HG03575 (cell line): ENCODE measurements around the gene ZNF865.
A peak's percentile ranks its signal among the peaks of the same experiment; 100 is the strongest.

Experiments used
- ATAC-seq: cut with Tn5 transposase; IDR thresholded peaks from one replicate; pipeline ENCODE4 v1.9.1; 2021; ENCODE audit not compliant: unreplicated experiment, insufficient number of reproducible peaks, low FRiP score; ENCODE audit errors: extremely low read depth

Gene ZNF865

DNA sequence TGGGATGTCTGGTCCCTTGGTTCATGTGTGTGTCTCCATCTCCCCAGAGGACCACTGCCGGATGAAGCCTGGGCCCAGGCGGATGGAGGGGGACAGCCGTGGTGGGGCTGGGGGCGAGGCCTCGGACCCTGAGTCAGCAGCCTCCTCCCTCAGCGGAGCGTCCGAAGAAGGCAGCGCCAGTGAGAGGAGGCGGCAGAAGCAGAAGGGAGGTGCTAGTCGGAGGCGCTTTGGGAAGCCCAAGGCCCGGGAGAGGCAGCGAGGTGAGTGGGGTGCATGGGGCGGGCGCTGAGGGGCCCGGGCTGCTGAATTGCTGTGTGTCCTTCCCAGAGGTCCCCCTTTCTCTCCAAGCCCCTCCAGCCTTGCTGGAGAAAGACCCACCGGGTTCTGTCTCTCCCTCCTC, 45.8 kb downstream of the ZNF865 start:
- no peak for ATAC-seq

- no peak for ATAC-seq
Observed at GRCh38 chr19:55652311-55653128, 47.1 kb downstream of the ZNF865 start.

DNA sequence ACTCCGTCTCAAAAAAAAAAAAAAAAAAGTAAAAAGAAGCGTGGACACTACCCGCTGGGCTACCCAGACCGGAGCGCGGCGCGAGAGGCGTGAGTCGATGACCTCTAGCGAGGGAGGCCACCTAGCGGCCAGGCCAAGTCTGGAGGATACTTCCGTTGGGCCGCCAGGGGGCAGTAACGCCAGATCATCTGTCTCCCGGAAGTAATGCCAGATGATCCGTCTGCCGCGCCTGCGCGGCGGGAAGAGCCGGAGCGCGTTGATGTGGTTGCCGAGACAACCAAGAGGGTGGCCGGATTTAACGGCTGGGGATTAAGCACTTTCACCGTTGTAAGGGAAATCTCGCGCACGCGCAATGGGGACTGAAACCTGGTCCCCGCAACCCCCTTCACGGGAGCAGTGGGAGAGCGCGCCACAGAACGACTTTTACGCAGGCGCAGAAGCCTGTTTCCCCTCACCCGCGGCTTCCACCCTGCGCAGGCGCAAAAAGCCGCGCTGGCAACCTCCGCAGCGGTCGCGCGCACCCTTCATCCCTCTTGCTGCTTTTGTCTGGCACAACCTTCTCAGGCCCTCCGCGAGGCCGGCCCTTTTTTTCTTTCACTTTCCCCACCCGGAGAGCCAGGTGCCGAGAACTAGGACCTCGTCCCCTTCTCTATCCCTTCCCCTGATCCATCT, 48.3 kb downstream of the ZNF865 start:
- ATAC-seq = peak; percentile 28

GRCh38 chr19:55654323-55654867, 48.9 kb downstream of the ZNF865 start:
- ATAC-seq = peak; percentile 20

- ATAC-seq = peak; percentile 9
Observed at GRCh38 chr19:55654868-55655647, 49.6 kb downstream of the ZNF865 start, which contains the start of gene U2AF2. TSS of gene U2AF2 (plus strand) at chr19:55655035. CDS start at chr19:55655105, 70 bp downstream.

- ATAC-seq = no peak
Observed at GRCh38 chr19:55655648-55656040, 50.2 kb downstream of the ZNF865 start.

GRCh38 chr19:55656552-55656951, 51.1 kb downstream of the ZNF865 start:
- ATAC-seq = no peak

GRCh38 chr19:55656988-55657747, 51.7 kb downstream of the ZNF865 start:
- ATAC-seq = no peak

DNA sequence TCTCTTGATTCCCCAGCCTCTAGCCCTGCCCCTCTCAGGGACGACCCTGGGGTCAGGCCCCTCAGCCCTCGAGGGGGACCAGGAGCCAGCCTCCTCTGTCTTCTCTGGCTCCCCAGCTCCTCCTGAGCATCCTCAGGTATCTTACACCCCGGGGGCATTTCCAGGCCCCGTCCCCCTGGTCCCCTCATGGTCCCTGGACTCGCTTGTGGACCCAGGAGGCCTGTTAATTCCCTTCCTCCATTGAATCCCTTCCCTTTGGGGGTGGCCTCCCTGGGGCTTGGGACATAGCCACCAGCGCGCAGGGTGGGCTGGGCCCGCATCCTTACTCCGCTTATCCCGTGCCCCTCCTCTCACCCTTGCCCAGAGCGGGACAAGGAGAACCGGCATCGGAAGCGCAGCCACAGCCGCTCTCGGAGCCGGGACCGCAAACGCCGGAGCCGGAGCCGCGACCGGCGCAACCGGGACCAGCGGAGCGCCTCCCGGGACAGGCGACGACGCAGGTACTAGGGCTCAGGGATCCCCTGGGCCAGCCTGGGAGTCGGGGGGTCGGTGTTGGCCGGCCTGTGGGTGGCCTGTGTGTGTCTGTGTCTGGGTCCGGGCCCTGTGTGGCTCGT, 53.5 kb downstream of the ZNF865 start:
- no peak for ATAC-seq

DNA sequence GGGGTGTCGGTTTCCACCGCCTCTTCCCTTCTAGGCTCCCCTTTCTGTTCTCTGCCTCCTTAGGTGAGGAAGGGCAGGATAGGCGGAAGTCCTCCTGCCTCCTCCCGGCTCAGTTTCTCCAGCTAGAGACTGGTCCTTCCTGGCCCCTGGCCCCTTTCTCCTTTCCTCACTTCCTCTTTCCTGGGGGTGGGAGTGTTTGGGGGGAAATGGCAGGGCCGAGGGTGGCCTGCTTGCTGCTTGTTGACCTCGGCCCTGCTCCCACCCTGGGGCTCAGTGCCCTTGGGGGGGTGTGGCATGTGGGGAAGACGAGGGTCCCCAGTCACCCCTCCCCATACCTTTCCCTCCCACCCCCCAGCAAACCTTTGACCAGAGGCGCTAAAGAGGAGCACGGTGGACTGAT, 54.4 kb downstream of the ZNF865 start:
- ATAC-seq = no peak

DNA sequence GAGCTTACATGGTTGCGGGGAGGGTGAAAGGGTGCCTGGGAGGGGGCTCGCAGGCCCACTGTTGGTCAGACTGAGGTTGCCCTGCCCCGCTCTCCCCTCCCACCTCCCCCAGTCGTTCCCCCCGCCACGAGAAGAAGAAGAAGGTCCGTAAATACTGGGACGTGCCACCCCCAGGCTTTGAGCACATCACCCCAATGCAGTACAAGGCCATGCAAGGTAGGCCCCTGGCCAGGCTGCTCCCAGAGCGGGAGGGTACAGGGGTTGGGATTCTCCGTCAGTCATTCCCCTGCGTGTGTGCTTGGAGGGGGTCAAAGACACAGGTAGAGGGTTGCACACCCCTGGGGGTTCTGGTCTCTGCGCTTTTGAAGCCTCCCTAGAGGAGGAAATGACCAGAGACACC, 55.0 kb downstream of the ZNF865 start:
- no peak for ATAC-seq

DNA sequence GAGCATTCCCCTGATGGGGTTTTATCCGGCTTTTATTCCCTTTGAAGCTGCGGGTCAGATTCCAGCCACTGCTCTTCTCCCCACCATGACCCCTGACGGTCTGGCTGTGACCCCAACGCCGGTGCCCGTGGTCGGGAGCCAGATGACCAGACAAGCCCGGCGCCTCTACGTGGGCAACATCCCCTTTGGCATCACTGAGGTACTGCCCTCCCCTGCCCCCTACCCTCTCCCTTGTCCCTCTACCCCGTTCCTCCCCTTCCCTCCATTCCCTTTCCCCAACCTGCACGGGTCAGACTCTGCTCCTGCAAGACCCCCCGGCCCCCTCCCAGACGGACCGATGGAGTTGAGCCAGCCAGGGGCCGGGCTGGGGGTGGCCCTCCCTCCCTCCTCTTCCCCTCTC, 55.5 kb downstream of the ZNF865 start:
- ATAC-seq = no peak

DNA sequence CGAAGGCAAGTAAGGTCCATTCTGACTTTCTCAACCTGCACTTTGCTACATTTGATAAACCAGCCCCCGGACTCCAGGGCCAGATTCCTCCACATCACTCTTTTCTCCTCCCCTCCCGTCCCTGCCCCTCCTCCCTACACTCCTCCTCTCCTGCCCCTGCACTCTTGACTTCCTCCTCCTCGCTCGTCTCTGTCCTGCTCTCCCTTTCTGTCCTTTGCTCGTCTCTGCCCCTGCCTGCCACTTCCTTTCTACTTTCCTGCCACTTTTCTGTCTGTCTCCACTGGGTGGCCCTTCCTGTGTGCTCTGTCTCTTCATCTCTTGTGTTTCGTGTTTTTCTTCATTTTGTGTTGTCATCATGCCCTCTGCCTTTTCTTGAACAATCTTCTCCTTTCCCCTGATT, 56.4 kb downstream of the ZNF865 start:
- no peak for ATAC-seq

DNA sequence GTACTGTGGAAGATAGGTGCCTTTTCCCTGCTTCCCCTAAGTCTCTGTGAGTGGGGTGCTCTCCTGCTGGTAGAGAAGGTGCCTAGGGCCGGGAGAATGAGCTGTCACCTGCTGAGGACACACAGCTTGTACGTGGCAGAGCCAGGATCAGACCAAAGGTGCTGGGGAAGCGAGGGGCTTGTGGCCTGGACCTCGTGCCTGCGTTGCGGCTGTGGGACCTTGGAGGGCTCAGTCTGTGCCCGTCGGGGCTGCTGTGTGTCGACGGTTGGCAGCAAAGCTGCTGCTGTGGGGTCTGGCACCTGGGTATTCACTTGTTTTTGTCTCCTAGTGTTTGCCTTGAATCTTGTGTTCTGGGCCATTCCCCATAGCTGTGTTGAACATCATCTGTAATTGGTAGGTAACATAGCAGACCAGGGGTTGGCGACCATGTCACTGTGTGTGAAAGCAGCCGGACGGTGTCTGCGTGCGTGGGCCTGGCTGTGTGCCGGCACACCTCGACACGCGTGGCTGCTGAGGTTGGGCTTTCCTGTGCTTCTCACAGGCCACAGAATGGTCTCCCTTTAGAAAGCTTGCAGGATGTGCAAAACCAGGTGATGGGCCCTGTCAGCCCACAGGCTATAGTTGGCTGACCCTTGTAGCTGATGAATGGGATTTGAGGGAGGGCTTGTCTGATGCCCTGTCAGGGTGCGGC, 58.5 kb downstream of the ZNF865 start:
- no peak for ATAC-seq

DNA sequence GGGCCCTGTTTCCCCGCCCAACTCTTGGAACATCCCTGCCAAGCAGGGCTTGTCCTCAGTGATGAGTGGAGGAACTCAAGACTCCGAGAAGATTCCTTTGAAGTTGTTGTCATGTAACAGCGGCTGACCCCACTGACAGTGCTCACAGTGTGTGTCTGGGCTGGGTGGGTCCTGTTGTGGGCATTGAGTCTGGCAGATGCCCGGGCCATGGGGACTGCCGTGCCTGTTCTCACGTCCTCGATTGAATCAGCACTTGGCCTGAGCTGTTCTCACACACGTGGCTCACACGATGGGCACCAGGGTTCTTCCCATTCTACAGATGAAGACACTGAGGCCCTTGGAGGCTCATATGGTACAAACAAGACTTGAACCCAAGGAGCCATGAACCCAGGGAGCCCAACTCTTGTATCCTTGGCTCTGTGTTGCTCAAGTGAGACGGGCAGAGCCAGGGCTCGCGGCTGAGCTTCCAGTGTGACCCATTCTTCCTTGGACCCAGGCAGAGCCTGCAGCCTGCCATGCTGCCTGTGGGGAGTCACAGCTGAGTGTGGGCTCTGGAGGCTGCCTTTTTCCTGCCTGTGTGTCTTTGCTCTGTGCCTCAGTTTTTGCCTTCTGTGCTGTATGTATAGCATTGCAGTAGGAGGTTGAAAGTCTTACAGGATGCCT, 61.0 kb downstream of the ZNF865 start:
- ATAC-seq = no peak
